Measurements from ENCODE around the gene FOXD4.
"Not testable (repeated sequence)": the region's sequence is repeated elsewhere in the genome, so short reads cannot be mapped to it uniquely, and the experiment has no call there.

FOXD4 gene

GRCh38 chr9:73076-73899, 44.9 kb downstream of the FOXD4 start:
- not testable (repeated sequence) for H3K27ac Mint-ChIP-seq; H3K9me3 Mint-ChIP-seq; H3K36me3 Mint-ChIP-seq (ENCODE audit: low read depth); H3K4me1 Mint-ChIP-seq (ENCODE audit: low read depth)
- peaks cover 11% of the 10 kb centered on the region for H3K27me3 Mint-ChIP-seq
- H3K4me3 Mint-ChIP-seq, result peak overlapping the region; percentile 65
